CD14-positive monocyte (primary cell): ENCODE measurements around the gene ALG14. TPM values are rescaled to one million over a fixed set of nuclear protein-coding genes. Genes with fewer than 3 reads are reported as not detected.
"Not testable (repeated sequence)": the region's sequence is repeated elsewhere in the genome, so short reads cannot be mapped to it uniquely, and the experiment has no call there.

Experiments
- DNase-seq, 3 donors: peaks; one replicate each; pipeline ENCODE4 v3.0.0-alpha.2; 2011 to 2022
- H2AFZ ChIP-seq: 2 replicates; pipeline ENCODE4 v1.6.0; 2012; ENCODE audit warnings: mild to moderate bottlenecking, low read depth, low read length, inconsistent platforms; ENCODE audit not compliant: insufficient read depth, poor library complexity, severe bottlenecking
- H3K27ac ChIP-seq, 2 donors: 1 replicate in 1 of 2; 2 replicates in 1 of 2; pipeline ENCODE4 v1.5.1; 2012 to 2013; ENCODE audit warnings: low read length in 2 of 2, control low read depth in 1 of 2, inconsistent platforms in 1 of 2, low read depth in 1 of 2, mild to moderate bottlenecking in 1 of 2
- H3K27me3 ChIP-seq, 2 donors: one replicate each; pipeline versions ENCODE4 v1.6.0 to v1.6.1; 2011 to 2013; ENCODE audit warnings: low read length in 2 of 2; ENCODE audit not compliant: control insufficient read depth in 2 of 2, insufficient read depth in 2 of 2
- H3K36me3 ChIP-seq, 2 donors: replicated peaks in 1 of 2; 1 replicate in 1 of 2; 2 replicates in 1 of 2; pipeline versions ENCODE4 v1.5.1 to v1.6.1; 2012 to 2013; ENCODE audit warnings: low read length in 2 of 2, control low read depth in 1 of 2, inconsistent platforms in 1 of 2, mild to moderate bottlenecking in 1 of 2; ENCODE audit not compliant: insufficient read depth in 2 of 2, control insufficient read depth in 1 of 2
- H3K4me1 ChIP-seq, 2 donors: 1 replicate in 1 of 2; 2 replicates in 1 of 2; pipeline versions ENCODE4 v1.5.1 to v1.6.1; 2012 to 2013; ENCODE audit warnings: low read length in 2 of 2, control low read depth in 1 of 2, inconsistent platforms in 1 of 2, mild to moderate bottlenecking in 1 of 2, moderate library complexity in 1 of 2; ENCODE audit not compliant: insufficient read depth in 2 of 2, control insufficient read depth in 1 of 2
- H3K4me2 ChIP-seq: replicated peaks from 2 replicates; pipeline ENCODE3; 2012; ENCODE audit warnings: low read length, moderate library complexity, mild to moderate bottlenecking; ENCODE audit not compliant: poor library complexity, severe bottlenecking; ENCODE audit errors: extremely low read depth
- H3K4me3 ChIP-seq, 3 experiments: fragments of 200-600 bp in 1 of 3; sonication (generic) in 1 of 3; replicated peaks in 1 of 3; 1 replicate in 2 of 3; 2 replicates in 1 of 3; pipeline ENCODE4 v1.5.1; 2011 to 2013; ENCODE audit warnings: low read length in 3 of 3, mild to moderate bottlenecking in 3 of 3, control low read depth in 2 of 3, low read depth in 2 of 3, inconsistent platforms in 1 of 3, moderate library complexity in 1 of 3
- H3K79me2 ChIP-seq: 2 replicates; pipeline ENCODE4 v1.6.0; 2012; ENCODE audit warnings: mild to moderate bottlenecking, control low read depth, inconsistent platforms, low read length, moderate library complexity; ENCODE audit not compliant: insufficient read depth
- H3K9ac ChIP-seq: 2 replicates; pipeline ENCODE4 v1.6.0; 2017; ENCODE audit warnings: low read length, mild to moderate bottlenecking; ENCODE audit not compliant: insufficient read depth, poor library complexity, severe bottlenecking
- H3K9me3 ChIP-seq, 2 donors: replicated peaks in 1 of 2; 1 replicate in 1 of 2; 2 replicates in 1 of 2; pipeline versions ENCODE4 v1.5.1 to v1.6.1; 2012 to 2013; ENCODE audit warnings: low read length in 2 of 2, control low read depth in 1 of 2; ENCODE audit not compliant: control insufficient read depth in 1 of 2, insufficient read depth in 1 of 2
- H4K20me1 ChIP-seq: 2 replicates; pipeline ENCODE4 v1.6.0; 2012; ENCODE audit warnings: mild to moderate bottlenecking, low read length, control low read depth, moderate library complexity; ENCODE audit not compliant: insufficient read depth
- H3K27ac Mint-ChIP-seq, 7 donors: one replicate each; pipeline ENCODE4 v1.8.0; 2020; ENCODE audit warnings: mild to moderate bottlenecking in 7 of 7, mixed read lengths in 7 of 7, moderate library complexity in 6 of 7, inconsistent platforms in 2 of 7
- H3K27me3 Mint-ChIP-seq, 3 donors: one replicate each; pipeline ENCODE4 v1.8.0; 2021 to 2022; ENCODE audit warnings: low read depth in 3 of 3, mild to moderate bottlenecking in 3 of 3, mixed read lengths in 3 of 3, moderate library complexity in 3 of 3, inconsistent platforms in 1 of 3
- H3K36me3 Mint-ChIP-seq, 2 donors: one replicate each; pipeline ENCODE4 v1.8.0; 2020; ENCODE audit warnings: mixed read lengths in 2 of 2, inconsistent platforms in 1 of 2, mild to moderate bottlenecking in 1 of 2
- H3K4me1 Mint-ChIP-seq: one replicate; pipeline ENCODE4 v1.8.0; 2020; ENCODE audit warnings: mild to moderate bottlenecking, mixed read lengths
- H3K4me3 Mint-ChIP-seq, 2 donors: one replicate each; pipeline ENCODE4 v1.8.0; 2020; ENCODE audit warnings: mild to moderate bottlenecking in 2 of 2, mixed read lengths in 2 of 2, moderate library complexity in 1 of 2
- H3K9me3 Mint-ChIP-seq, 7 donors: one replicate each; pipeline ENCODE4 v1.8.0; 2020 to 2022; ENCODE audit warnings: mixed read lengths in 7 of 7, mild to moderate bottlenecking in 6 of 7, moderate library complexity in 6 of 7, inconsistent platforms in 2 of 7
- CTCF ChIP-seq: fragments of 200-600 bp; IDR thresholded peaks from one replicate; pipeline ENCODE4 v1.8.0; 2022; ENCODE audit warnings: antibody characterized with exemption, mild to moderate bottlenecking
- WGBS: methylation state at CpG from one replicate; pipeline ENCODE4 v1.1.5; 2013; ENCODE audit warnings: missing lambda C conversion rate; ENCODE audit not compliant: insufficient coverage; 5-methylcytosine and 5-hydroxymethylcytosine counted together
- intact Hi-C, 2 donors: fragments of 100-400 bp; cut with micrococcal nuclease; formaldehyde crosslinking; loops; one replicate each; pipeline versions ENCODE4 v1.15.0 to v1.15.1; 2023
- polyA plus RNA-seq, 3 donors: library from polyadenylated mRNA; depleted of rRNA in 1 of 3; unstranded in 2 of 3; stranded (reverse) in 1 of 3; fragments of 300-500 nt in 2 of 3; fragments of >200 nt in 1 of 3; fragmentation: Illumina TruSeq in 2 of 3; gene quantifications; 1 replicate in 2 of 3; 2 replicates in 1 of 3; pipeline ENCODE4 v1.2.3, GENCODE V29; 2012 to 2021

ALG14 gene
- polyA plus RNA-seq, 3 donors: 0.27 to 5.5 (median 4.4) TPM

GRCh38 chr1:95093296-95093695 is 20.5 kb upstream of the ALG14 start:
- Histone ChIP-seq H2AFZ (no peak overlapping the region), H3K4me3 (no peak overlapping the region), H3K36me3 (no peaks in the 10 kb centered on the region), H3K9me3 (peaks cover 0 to 8% of the 10 kb centered on the region in 2 donors), H3K4me1 (peaks cover 24 to 28% of the 10 kb centered on the region in 2 donors), H4K20me1 (no peaks in the 10 kb centered on the region), H3K4me2 (no peak overlapping the region), H3K9ac (no peak overlapping the region), H3K27me3 (no peaks in the 10 kb centered on the region), H3K27ac (no peak overlapping the region), H3K79me2 (no peaks in the 10 kb centered on the region)
- Mint-ChIP-seq H3K36me3 (no peaks in the 10 kb centered on the region), H3K27ac (no peak overlapping the region), H3K27me3 (peaks cover 5 to 21% (median 10%) of the 10 kb centered on the region in 3 donors), H3K9me3 (peaks cover 4 to 22% (median 8%) of the 10 kb centered on the region in 7 donors), H3K4me3 (no peak overlapping the region), H3K4me1 (peaks cover 26% of the 10 kb centered on the region)
- 100% methylated on average over 1 of the region's 1 CpG for WGBS
- no peak for DNase-seq
- no peak for TF ChIP-seq CTCF
- intact Hi-C loops: no loop called here

GRCh38 chr1:95092891-95093290 is 20.1 kb upstream of the ALG14 start:
- H3K9ac ChIP-seq, DNase-seq, H2AFZ ChIP-seq, H3K4me3 ChIP-seq, H3K27ac ChIP-seq, H3K79me2 ChIP-seq, H4K20me1 ChIP-seq, H3K9me3 ChIP-seq, H3K27ac Mint-ChIP-seq, H3K4me3 Mint-ChIP-seq, H3K36me3 Mint-ChIP-seq, intact Hi-C loops, H3K27me3 ChIP-seq, H3K36me3 ChIP-seq, H3K4me2 ChIP-seq: not testable (repeated sequence)
- peaks cover 5 to 21% (median 10%) of the 10 kb centered on the region in 3 donors for H3K27me3 Mint-ChIP-seq
- peaks cover 22% of the 10 kb centered on the region for H3K4me1 Mint-ChIP-seq
- H3K4me1 ChIP-seq: peaks cover 20 to 24% of the 10 kb centered on the region in 2 donors
- H3K9me3 Mint-ChIP-seq: peaks cover 4 to 22% (median 8%) of the 10 kb centered on the region in 7 donors

GRCh38 chr1:95091290-95091689 is 18.5 kb upstream of the ALG14 start:
- 73% methylated on average over 28 of the region's 28 CpGs for WGBS
- H3K9ac ChIP-seq, H3K79me2 ChIP-seq, H3K36me3 Mint-ChIP-seq, H3K36me3 ChIP-seq, H4K20me1 ChIP-seq, H3K4me2 ChIP-seq, H2AFZ ChIP-seq, intact Hi-C loops, H3K9me3 ChIP-seq, H3K27ac ChIP-seq, H3K27me3 ChIP-seq, DNase-seq, H3K4me3 Mint-ChIP-seq, H3K4me3 ChIP-seq, H3K27ac Mint-ChIP-seq: not testable (repeated sequence)
- peaks cover 11% of the 10 kb centered on the region for H3K4me1 Mint-ChIP-seq
- H3K27me3 Mint-ChIP-seq: peaks cover 5 to 24% (median 8%) of the 10 kb centered on the region in 3 donors
- H3K4me1 ChIP-seq: peaks cover 10 to 11% of the 10 kb centered on the region in 2 donors
- peaks cover 4 to 22% (median 8%) of the 10 kb centered on the region in 7 donors for H3K9me3 Mint-ChIP-seq
